ENCODE data around the gene CACNB3.

Gene CACNB3

GRCh38 chr12:48788854-48789775 is 29.2 kb upstream of the CACNB3 start, which contains the start of gene ADCY6:
TSS of gene ADCY6 (minus strand) at chr12:48789089. CDS start at chr12:48783434, 5,655 bp downstream.
- peak within 1 kb of the TSS; percentile 80 for H3K4me3 ChIP-seq (ENCODE audit: low read depth, low read length)
- DNase-seq (ENCODE audit: low read depth), result peak; percentile 75
- TF ChIP-seq, protein P1, sequence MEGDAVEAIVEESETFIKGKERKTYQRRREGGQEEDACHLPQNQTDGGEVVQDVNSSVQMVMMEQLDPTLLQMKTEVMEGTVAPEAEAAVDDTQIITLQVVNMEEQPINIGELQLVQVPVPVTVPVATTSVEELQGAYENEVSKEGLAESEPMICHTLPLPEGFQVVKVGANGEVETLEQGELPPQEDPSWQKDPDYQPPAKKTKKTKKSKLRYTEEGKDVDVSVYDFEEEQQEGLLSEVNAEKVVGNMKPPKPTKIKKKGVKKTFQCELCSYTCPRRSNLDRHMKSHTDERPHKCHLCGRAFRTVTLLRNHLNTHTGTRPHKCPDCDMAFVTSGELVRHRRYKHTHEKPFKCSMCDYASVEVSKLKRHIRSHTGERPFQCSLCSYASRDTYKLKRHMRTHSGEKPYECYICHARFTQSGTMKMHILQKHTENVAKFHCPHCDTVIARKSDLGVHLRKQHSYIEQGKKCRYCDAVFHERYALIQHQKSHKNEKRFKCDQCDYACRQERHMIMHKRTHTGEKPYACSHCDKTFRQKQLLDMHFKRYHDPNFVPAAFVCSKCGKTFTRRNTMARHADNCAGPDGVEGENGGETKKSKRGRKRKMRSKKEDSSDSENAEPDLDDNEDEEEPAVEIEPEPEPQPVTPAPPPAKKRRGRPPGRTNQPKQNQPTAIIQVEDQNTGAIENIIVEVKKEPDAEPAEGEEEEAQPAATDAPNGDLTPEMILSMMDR (conservative IDR thresholded peaks at IDR 0.05; ENCODE audit: low read depth, low read length), result no peak

GRCh38 chr12:48789858-48790326 is 28.4 kb upstream of the CACNB3 start:
- TF ChIP-seq, protein P1 (conservative IDR thresholded peaks at IDR 0.05; ENCODE audit: low read depth, low read length), result no peak
- peak overlapping the region; percentile 80 for H3K4me3 ChIP-seq (ENCODE audit: low read depth, low read length)
- DNase-seq (ENCODE audit: low read depth), result no peak

DNA sequence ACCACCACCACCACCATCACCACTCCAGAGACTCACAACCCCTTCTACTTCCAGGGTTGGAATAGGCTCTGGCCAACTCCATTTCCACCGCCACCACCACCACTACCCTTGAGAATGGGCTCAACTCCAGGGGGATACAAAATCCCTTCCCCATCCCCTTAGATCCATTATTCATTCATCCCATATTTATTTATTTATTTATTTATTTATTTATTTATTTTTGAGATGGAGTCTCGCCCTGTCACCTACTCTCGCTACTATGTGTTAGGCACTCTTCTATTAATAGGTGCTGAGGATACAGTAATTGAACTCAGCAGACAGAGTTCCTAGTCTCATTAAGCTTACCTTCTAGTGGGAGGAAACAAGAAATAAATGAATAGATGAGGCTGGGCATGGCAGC is 24.6 kb upstream of the CACNB3 start:
- no peak overlapping the region for H3K4me3 ChIP-seq (ENCODE audit: low read depth, low read length)
- no peak for DNase-seq (ENCODE audit: low read depth)
- TF ChIP-seq, protein P1 (conservative IDR thresholded peaks at IDR 0.05; ENCODE audit: low read depth, low read length), result no peak

GRCh38 chr12:48794870-48795269 is 23.4 kb upstream of the CACNB3 start:
- TF ChIP-seq, protein P1 (conservative IDR thresholded peaks at IDR 0.05; ENCODE audit: low read depth, low read length), result no peak
- H3K4me3 ChIP-seq (ENCODE audit: low read depth, low read length), result no peak overlapping the region
- no peak for DNase-seq (ENCODE audit: low read depth)

GRCh38 chr12:48795550-48796455 is 22.5 kb upstream of the CACNB3 start:
- H3K4me3 ChIP-seq (ENCODE audit: low read depth, low read length), result no peak overlapping the region
- peak; percentile 83 for DNase-seq (ENCODE audit: low read depth)
- TF ChIP-seq, protein P1 (conservative IDR thresholded peaks at IDR 0.05; ENCODE audit: low read depth, low read length), result peak; percentile 94

DNA sequence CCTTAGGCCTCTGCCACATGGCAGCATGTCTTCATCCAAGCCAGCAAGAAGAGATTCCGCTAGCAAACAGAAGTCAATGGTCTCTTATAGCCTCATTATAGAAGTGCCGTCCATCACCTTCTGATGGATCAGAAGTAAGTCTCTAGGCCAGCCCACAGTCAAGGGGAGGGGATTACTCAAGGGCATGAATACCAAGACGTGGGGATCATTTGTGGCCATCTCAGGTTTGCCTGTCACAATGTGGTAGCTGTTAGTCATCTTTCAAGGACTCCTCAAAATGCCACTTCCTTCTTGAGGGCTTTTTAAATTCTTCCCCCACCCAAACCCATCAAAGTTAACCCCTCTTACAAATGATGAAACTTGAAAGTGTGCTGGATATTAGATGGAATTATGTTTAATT is 21.3 kb upstream of the CACNB3 start:
- TF ChIP-seq, protein P1 (conservative IDR thresholded peaks at IDR 0.05; ENCODE audit: low read depth, low read length), result no peak
- DNase-seq (ENCODE audit: low read depth), result no peak
- no peak overlapping the region for H3K4me3 ChIP-seq (ENCODE audit: low read depth, low read length)

Data from choroid plexus epithelial cell (primary cell).